Neutrophil (primary cell): Measurements from ENCODE around the gene NUDT8.

Experiments
- H3K27ac ChIP-seq: fragments of 200-600 bp; sonication (generic); 2 replicates; pipeline ENCODE4 v1.5.1; 2016; ENCODE audit warnings: mild to moderate bottlenecking, moderate library complexity
- H3K27me3 ChIP-seq: fragments of 200-600 bp; sonication (generic); 2 replicates; pipeline ENCODE4 v1.6.0; 2016; ENCODE audit warnings: mild to moderate bottlenecking
- H3K36me3 ChIP-seq: fragments of 200-600 bp; sonication (generic); 2 replicates; pipeline ENCODE4 v1.5.1; 2017
- H3K4me1 ChIP-seq, 2 experiments: fragments of 200-600 bp in 1 of 2; sonication (generic) in 1 of 2; 1 replicate in 1 of 2; 2 replicates in 1 of 2; pipeline versions ENCODE4 v1.5.1 to v1.6.1; 2013 to 2016; ENCODE audit warnings: low read depth in 1 of 2, low read length in 1 of 2, mild to moderate bottlenecking in 1 of 2, moderate library complexity in 1 of 2; ENCODE audit not compliant: control insufficient read depth in 1 of 2, insufficient read depth in 1 of 2
- H3K4me3 ChIP-seq, 2 experiments: fragments of 200-600 bp in 1 of 2; sonication (generic) in 1 of 2; 1 replicate in 1 of 2; 2 replicates in 1 of 2; pipeline ENCODE4 v1.5.1; 2013 to 2016; ENCODE audit warnings: low read depth in 1 of 2, low read length in 1 of 2, mild to moderate bottlenecking in 1 of 2, moderate library complexity in 1 of 2
- H3K9me3 ChIP-seq: fragments of 200-600 bp; sonication (generic); 2 replicates; pipeline ENCODE4 v1.5.1; 2016
- CTCF ChIP-seq: fragments of 200-600 bp; sonication (generic); IDR thresholded peaks from 2 replicates; pipeline ENCODE4 v1.5.1; 2016; ENCODE audit warnings: antibody characterized with exemption

The NUDT8 gene

GRCh38 chr11:67611704-67612587, 17.8 kb downstream of the NUDT8 start:
- Histone ChIP-seq H3K4me1 (peaks cover 21 to 22% of the 10 kb centered on the region in 2 experiments), H3K4me3 (no peak overlapping the region), H3K27ac (no peak overlapping the region), H3K36me3 (peaks cover 38% of the 10 kb centered on the region), H3K27me3 (peaks cover 18% of the 10 kb centered on the region), H3K9me3 (no peaks in the 10 kb centered on the region)
- no peak for TF ChIP-seq CTCF

GRCh38 chr11:67611165-67611564, 18.6 kb downstream of the NUDT8 start:
- peaks cover 26 to 30% of the 10 kb centered on the region in 2 experiments for H3K4me1 ChIP-seq
- no peaks in the 10 kb centered on the region for H3K9me3 ChIP-seq
- no peak for TF ChIP-seq CTCF
- peaks cover 10% of the 10 kb centered on the region for H3K27me3 ChIP-seq
- H3K4me3 ChIP-seq: no peak overlapping the region
- no peak overlapping the region for H3K27ac ChIP-seq
- H3K36me3 ChIP-seq: peaks cover 38% of the 10 kb centered on the region

- Histone ChIP-seq H3K9me3 (no peaks in the 10 kb centered on the region), H3K4me1 (peaks cover 31 to 35% of the 10 kb centered on the region in 2 experiments), H3K27ac (no peak overlapping the region), H3K27me3 (peaks cover 2% of the 10 kb centered on the region), H3K36me3 (peaks cover 38% of the 10 kb centered on the region), H3K4me3 (no peak overlapping the region)
- TF ChIP-seq CTCF: no peak
These were observed 19.4 kb downstream of the NUDT8 start for GRCh38 chr11:67610302-67610868.

GRCh38 chr11:67609316-67609715, 20.4 kb downstream of the NUDT8 start:
- H3K4me1 ChIP-seq: peaks cover 26 to 31% of the 10 kb centered on the region in 2 experiments
- no peaks in the 10 kb centered on the region for H3K9me3 ChIP-seq
- no peak overlapping the region for H3K27ac ChIP-seq
- TF ChIP-seq CTCF: no peak
- no peak overlapping the region for H3K4me3 ChIP-seq
- no peaks in the 10 kb centered on the region for H3K27me3 ChIP-seq
- peaks cover 38% of the 10 kb centered on the region for H3K36me3 ChIP-seq

GRCh38 chr11:67608486-67608885, 21.3 kb downstream of the NUDT8 start:
- Histone ChIP-seq H3K36me3 (peaks cover 38% of the 10 kb centered on the region), H3K27ac (no peak overlapping the region), H3K9me3 (no peaks in the 10 kb centered on the region), H3K4me3 (no peak overlapping the region), H3K4me1 (peaks cover 19 to 23% of the 10 kb centered on the region in 2 experiments), H3K27me3 (no peaks in the 10 kb centered on the region)
- TF ChIP-seq CTCF: no peak
